SJCRH30 (cell line): Measurements from ENCODE around the gene ACACA. TPM values are rescaled to one million over a fixed set of nuclear protein-coding genes. Genes with fewer than 3 reads are reported as not detected.
A peak's percentile ranks its signal among the peaks of the same experiment; 100 is the strongest.

Source experiments
- DNase-seq, 2 experiments: peaks; one replicate each; pipeline ENCODE4 v3.0.0-alpha.2; 2015 to 2020
- H3K27ac ChIP-seq: fragments of 250-450 bp; sonication (Bioruptor Pico); 2 replicates; pipeline ENCODE4 v1.5.1; 2020; ENCODE audit warnings: mild to moderate bottlenecking, moderate library complexity
- H3K27me3 ChIP-seq: fragments of 250-450 bp; sonication (Bioruptor Pico); 2 replicates; pipeline ENCODE4 v1.5.1; 2020; ENCODE audit warnings: mild to moderate bottlenecking, moderate library complexity
- H3K36me3 ChIP-seq: fragments of 250-450 bp; sonication (Bioruptor Pico); 2 replicates; pipeline ENCODE4 v1.5.1; 2020; ENCODE audit warnings: mild to moderate bottlenecking, moderate library complexity
- H3K4me1 ChIP-seq: fragments of 250-450 bp; sonication (Bioruptor Pico); 2 replicates; pipeline ENCODE4 v1.5.1; 2020; ENCODE audit warnings: mild to moderate bottlenecking, moderate library complexity
- H3K4me3 ChIP-seq: fragments of 250-450 bp; sonication (Bioruptor Pico); 2 replicates; pipeline ENCODE4 v1.5.1; 2020; ENCODE audit warnings: mild to moderate bottlenecking, moderate library complexity
- H3K9me3 ChIP-seq: fragments of 250-450 bp; sonication (Bioruptor Pico); replicated peaks from 2 replicates; pipeline ENCODE4 v1.5.1; 2020; ENCODE audit warnings: mild to moderate bottlenecking, moderate library complexity
- total RNA-seq: library from RNA; depleted of rRNA; stranded (reverse); fragments of >200 nt; shearing (Covaris generic); gene quantifications from 2 replicates; pipeline ENCODE4 v1.2.3, GENCODE V29; 2014

ACACA gene
- total RNA-seq, 1 experiment from 2014 or later = 74.0 TPM

- Histone ChIP-seq H3K27me3 (no peaks in the 10 kb centered on the region), H3K4me3 (no peak overlapping the region), H3K9me3 (no peaks in the 10 kb centered on the region), H3K36me3 (no peaks in the 10 kb centered on the region), H3K27ac (no peak overlapping the region), H3K4me1 (peaks cover 14% of the 10 kb centered on the region)
- no peak for DNase-seq
Measured at GRCh38 chr17:37064956-37065355, 341.7 kb downstream of the ACACA start.

GRCh38 chr17:37064206-37064605 lies 342.4 kb downstream of the ACACA start:
- DNase-seq = peak; percentile 27 to 34
- no peaks in the 10 kb centered on the region for H3K36me3 ChIP-seq
- no peak overlapping the region for H3K27ac ChIP-seq
- H3K4me1 ChIP-seq = peaks cover 14% of the 10 kb centered on the region
- H3K27me3 ChIP-seq = no peaks in the 10 kb centered on the region
- no peak overlapping the region for H3K4me3 ChIP-seq
- no peaks in the 10 kb centered on the region for H3K9me3 ChIP-seq

GRCh38 chr17:37062021-37062420 lies 344.6 kb downstream of the ACACA start:
- Histone ChIP-seq H3K4me3 (peak overlapping the region; percentile 14; the same call in 1 of the 2 replicates), H3K27me3 (no peaks in the 10 kb centered on the region), H3K4me1 (peaks cover 7% of the 10 kb centered on the region; the same call in 1 of the 2 replicates), H3K27ac (no peak overlapping the region), H3K36me3 (peaks cover 5% of the 10 kb centered on the region; the same call in 1 of the 2 replicates), H3K9me3 (no peaks in the 10 kb centered on the region)
- peak in 1 of 2 experiments; percentile 59 for DNase-seq

GRCh38 chr17:37060928-37061327 lies 345.7 kb downstream of the ACACA start:
- H3K4me3 ChIP-seq = no peak overlapping the region
- peaks cover 12% of the 10 kb centered on the region; the same call in 1 of the 2 replicates for H3K36me3 ChIP-seq
- DNase-seq = no peak
- no peaks in the 10 kb centered on the region for H3K27me3 ChIP-seq
- peaks cover 7% of the 10 kb centered on the region; the same call in 1 of the 2 replicates for H3K4me1 ChIP-seq
- no peak overlapping the region for H3K27ac ChIP-seq
- no peaks in the 10 kb centered on the region for H3K9me3 ChIP-seq

- Histone ChIP-seq H3K27ac (no peak overlapping the region), H3K4me3 (no peak overlapping the region), H3K27me3 (no peaks in the 10 kb centered on the region), H3K4me1 (peaks cover 7% of the 10 kb centered on the region; the same call in 1 of the 2 replicates), H3K36me3 (peaks cover 14% of the 10 kb centered on the region; the same call in 1 of the 2 replicates), H3K9me3 (no peaks in the 10 kb centered on the region)
- DNase-seq = no peak
Measured at GRCh38 chr17:37060094-37060493, 346.5 kb downstream of the ACACA start.

- H3K4me1 ChIP-seq = peaks cover 7% of the 10 kb centered on the region; the same call in 1 of the 2 replicates
- peaks cover 14% of the 10 kb centered on the region; the same call in 1 of the 2 replicates for H3K36me3 ChIP-seq
- H3K9me3 ChIP-seq = no peaks in the 10 kb centered on the region
- H3K27me3 ChIP-seq = no peaks in the 10 kb centered on the region
- H3K4me3 ChIP-seq = no peak overlapping the region
- no peak for DNase-seq
- no peak overlapping the region for H3K27ac ChIP-seq
Measured at GRCh38 chr17:37059493-37059892, 347.1 kb downstream of the ACACA start.

GRCh38 chr17:37056622-37057021 lies 350.0 kb downstream of the ACACA start:
- DNase-seq = no peak
- H3K4me3 ChIP-seq = no peak overlapping the region
- peaks cover 14% of the 10 kb centered on the region; the same call in 1 of the 2 replicates for H3K36me3 ChIP-seq
- no peaks in the 10 kb centered on the region for H3K4me1 ChIP-seq
- no peaks in the 10 kb centered on the region for H3K27me3 ChIP-seq
- H3K9me3 ChIP-seq = no peaks in the 10 kb centered on the region
- H3K27ac ChIP-seq = no peak overlapping the region

- H3K4me1 ChIP-seq = no peaks in the 10 kb centered on the region
Measured at GRCh38 chr17:37054894-37055293, 351.7 kb downstream of the ACACA start.

GRCh38 chr17:37052450-37052849 lies 354.2 kb downstream of the ACACA start:
- H3K36me3 ChIP-seq = peaks cover 12% of the 10 kb centered on the region; the same call in 1 of the 2 replicates
- no peak overlapping the region for H3K4me3 ChIP-seq
- H3K27ac ChIP-seq = no peak overlapping the region
- no peaks in the 10 kb centered on the region for H3K4me1 ChIP-seq
- no peaks in the 10 kb centered on the region for H3K27me3 ChIP-seq
- no peak for DNase-seq
- H3K9me3 ChIP-seq = no peaks in the 10 kb centered on the region

More at GRCh38 chr17:37054894-37055293, 351.7 kb downstream of the ACACA start:
- Histone ChIP-seq H3K9me3 (no peaks in the 10 kb centered on the region), H3K36me3 (peaks cover 16% of the 10 kb centered on the region; the same call in 1 of the 2 replicates), H3K27ac (no peak overlapping the region), H3K27me3 (no peaks in the 10 kb centered on the region), H3K4me3 (no peak overlapping the region)
- no peak for DNase-seq

GRCh38 chr17:37051833-37052232 lies 354.8 kb downstream of the ACACA start:
- no peak overlapping the region for H3K27ac ChIP-seq
- peaks cover 9% of the 10 kb centered on the region; the same call in 1 of the 2 replicates for H3K36me3 ChIP-seq
- no peak for DNase-seq
- H3K27me3 ChIP-seq = no peaks in the 10 kb centered on the region
- H3K4me3 ChIP-seq = no peak overlapping the region
- no peaks in the 10 kb centered on the region for H3K9me3 ChIP-seq
- H3K4me1 ChIP-seq = no peaks in the 10 kb centered on the region

- Histone ChIP-seq H3K27ac (no peak overlapping the region), H3K27me3 (no peaks in the 10 kb centered on the region), H3K4me1 (no peaks in the 10 kb centered on the region), H3K4me3 (no peak overlapping the region), H3K9me3 (no peaks in the 10 kb centered on the region), H3K36me3 (peaks cover 5% of the 10 kb centered on the region; the same call in 1 of the 2 replicates)
- DNase-seq = no peak
Measured at GRCh38 chr17:37051381-37051780, 355.3 kb downstream of the ACACA start.

- DNase-seq = no peak
- Histone ChIP-seq H3K36me3 (peaks cover 4% of the 10 kb centered on the region; the same call in 1 of the 2 replicates), H3K9me3 (no peaks in the 10 kb centered on the region), H3K27ac (no peak overlapping the region), H3K4me1 (no peaks in the 10 kb centered on the region), H3K4me3 (no peak overlapping the region), H3K27me3 (no peaks in the 10 kb centered on the region)
Measured at GRCh38 chr17:37050920-37051319, 355.7 kb downstream of the ACACA start.

- Histone ChIP-seq H3K27me3 (no peaks in the 10 kb centered on the region), H3K36me3 (peaks cover 2% of the 10 kb centered on the region; the same call in 1 of the 2 replicates), H3K9me3 (no peaks in the 10 kb centered on the region), H3K27ac (no peak overlapping the region), H3K4me1 (no peaks in the 10 kb centered on the region), H3K4me3 (no peak overlapping the region)
- no peak for DNase-seq
Measured at GRCh38 chr17:37048811-37049210, 357.8 kb downstream of the ACACA start.

GRCh38 chr17:37047631-37048104 lies 359.0 kb downstream of the ACACA start:
- Histone ChIP-seq H3K4me1 (no peaks in the 10 kb centered on the region), H3K36me3 (peaks cover 2% of the 10 kb centered on the region; the same call in 1 of the 2 replicates), H3K9me3 (no peaks in the 10 kb centered on the region), H3K27ac (no peak overlapping the region), H3K4me3 (no peak overlapping the region), H3K27me3 (no peaks in the 10 kb centered on the region)
- DNase-seq = peak; percentile 77 to 91

GRCh38 chr17:37045351-37045922 lies 361.2 kb downstream of the ACACA start:
- no peak for DNase-seq
- H3K9me3 ChIP-seq = no peaks in the 10 kb centered on the region
- H3K27ac ChIP-seq = no peak overlapping the region
- no peak overlapping the region for H3K4me3 ChIP-seq
- 0 out of 2 replicates have a peak, but pooled peaks cover 3% of the 10 kb centered on the region for H3K36me3 ChIP-seq
- H3K27me3 ChIP-seq = no peaks in the 10 kb centered on the region
- H3K4me1 ChIP-seq = no peaks in the 10 kb centered on the region
